GM20431 (cell line): ENCODE data around the gene PGAP3.
"Not testable (repeated sequence)": the region's sequence is repeated elsewhere in the genome, so short reads cannot be mapped to it uniquely, and the experiment has no call there.

Experiments
- in situ Hi-C: fragments of 300-500 bp; cut with MseI, MboI; formaldehyde crosslinking; loops from one replicate; pipeline ENCODE4 v1.15.0; 2020; ENCODE audit warnings: low sequenced_read_pairs; ENCODE audit not compliant: unreplicated experiment

The PGAP3 gene

DNA sequence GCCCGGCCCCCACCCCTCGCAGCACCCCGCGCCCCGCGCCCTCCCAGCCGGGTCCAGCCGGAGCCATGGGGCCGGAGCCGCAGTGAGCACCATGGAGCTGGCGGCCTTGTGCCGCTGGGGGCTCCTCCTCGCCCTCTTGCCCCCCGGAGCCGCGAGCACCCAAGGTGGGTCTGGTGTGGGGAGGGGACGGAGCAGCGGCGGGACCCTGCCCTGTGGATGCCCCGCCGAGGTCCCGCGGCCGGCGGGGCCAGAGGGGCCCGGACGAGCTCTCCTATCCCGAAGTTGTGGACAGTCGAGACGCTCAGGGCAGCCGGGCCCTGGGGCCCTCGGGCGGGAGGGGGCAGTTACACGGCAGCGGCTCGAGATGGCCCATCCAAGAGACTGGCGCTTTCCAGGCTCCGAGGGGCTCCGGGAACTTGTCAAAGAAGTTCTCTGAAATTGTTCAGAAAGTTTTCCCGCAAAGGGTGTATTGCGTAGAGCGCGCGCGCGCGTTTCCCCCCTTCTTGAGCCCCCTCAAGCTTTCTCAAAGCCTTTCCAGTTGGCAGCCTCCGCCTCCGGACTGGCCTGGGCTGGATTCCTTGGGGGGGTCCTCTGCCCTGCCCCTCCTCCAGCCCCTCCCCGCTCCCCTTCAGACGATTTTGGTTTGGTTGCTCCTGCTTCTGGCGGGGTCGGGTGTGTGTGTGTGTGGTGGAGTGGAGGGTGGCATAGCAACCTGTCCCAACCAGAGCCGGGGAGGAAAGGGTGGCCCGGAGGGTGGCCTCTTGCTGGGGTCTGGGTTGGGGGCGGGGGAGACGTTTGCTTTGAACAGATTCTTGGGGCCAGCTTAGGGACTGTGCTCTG is 12.5 kb upstream of the PGAP3 start:
- in situ Hi-C loops: no loop called here

DNA sequence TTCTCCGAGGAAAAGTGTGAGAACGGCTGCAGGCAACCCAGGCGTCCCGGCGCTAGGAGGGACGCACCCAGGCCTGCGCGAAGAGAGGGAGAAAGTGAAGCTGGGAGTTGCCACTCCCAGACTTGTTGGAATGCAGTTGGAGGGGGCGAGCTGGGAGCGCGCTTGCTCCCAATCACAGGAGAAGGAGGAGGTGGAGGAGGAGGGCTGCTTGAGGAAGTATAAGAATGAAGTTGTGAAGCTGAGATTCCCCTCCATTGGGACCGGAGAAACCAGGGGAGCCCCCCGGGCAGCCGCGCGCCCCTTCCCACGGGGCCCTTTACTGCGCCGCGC is 11.9 kb upstream of the PGAP3 start, which contains the start of gene ERBB2:
Gene ERBB2 (plus strand): TSS at position 247 of the 330 bp plus-strand sequence. CDS start 175 bp downstream, outside the sequence.
- in situ Hi-C loops: no loop called here

DNA sequence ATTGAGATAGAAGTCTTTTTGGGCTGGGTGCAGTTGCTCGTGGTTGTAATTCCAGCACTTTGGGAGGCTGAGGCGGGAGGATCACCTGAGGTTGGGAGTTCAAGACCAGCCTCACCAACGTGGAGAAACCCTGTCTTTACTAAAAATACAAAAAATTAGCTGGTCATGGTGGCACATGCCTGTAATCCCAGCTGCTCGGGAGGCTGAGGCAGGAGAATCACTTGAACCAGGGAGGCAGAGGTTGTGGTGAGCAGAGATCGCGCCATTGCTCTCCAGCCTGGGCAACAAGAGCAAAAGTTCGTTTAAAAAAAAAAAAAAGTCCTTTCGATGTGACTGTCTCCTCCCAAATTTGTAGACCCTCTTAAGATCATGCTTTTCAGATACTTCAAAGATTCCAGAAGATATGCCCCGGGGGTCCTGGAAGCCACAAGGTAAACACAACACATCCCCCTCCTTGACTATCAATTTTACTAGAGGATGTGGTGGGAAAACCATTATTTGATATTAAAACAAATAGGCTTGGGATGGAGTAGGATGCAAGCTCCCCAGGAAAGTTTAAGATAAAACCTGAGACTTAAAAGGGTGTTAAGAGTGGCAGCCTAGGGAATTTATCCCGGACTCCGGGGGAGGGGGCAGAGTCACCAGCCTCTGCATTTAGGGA is 11.4 kb upstream of the PGAP3 start:
- in situ Hi-C loops: not testable (repeated sequence)

DNA sequence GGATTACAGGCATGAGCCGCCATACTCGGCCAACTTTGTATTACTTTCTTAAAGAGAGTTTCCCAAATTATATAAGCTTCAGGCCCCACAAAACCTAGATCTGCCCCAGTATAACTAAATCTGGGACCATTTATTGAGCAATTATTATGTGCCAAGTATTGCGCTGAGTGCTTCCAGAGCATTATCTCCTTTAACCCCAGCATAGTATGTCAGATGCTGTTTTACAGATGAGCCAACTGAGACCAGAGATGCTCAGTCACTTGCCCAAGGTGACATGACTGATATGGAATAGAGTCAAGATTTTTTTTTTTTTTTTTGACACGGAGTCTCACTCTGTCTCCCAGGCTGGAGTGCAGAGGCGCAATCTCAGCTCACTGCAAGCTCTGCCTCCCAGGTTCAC is 10.1 kb upstream of the PGAP3 start:
- in situ Hi-C loops: no loop called here

DNA sequence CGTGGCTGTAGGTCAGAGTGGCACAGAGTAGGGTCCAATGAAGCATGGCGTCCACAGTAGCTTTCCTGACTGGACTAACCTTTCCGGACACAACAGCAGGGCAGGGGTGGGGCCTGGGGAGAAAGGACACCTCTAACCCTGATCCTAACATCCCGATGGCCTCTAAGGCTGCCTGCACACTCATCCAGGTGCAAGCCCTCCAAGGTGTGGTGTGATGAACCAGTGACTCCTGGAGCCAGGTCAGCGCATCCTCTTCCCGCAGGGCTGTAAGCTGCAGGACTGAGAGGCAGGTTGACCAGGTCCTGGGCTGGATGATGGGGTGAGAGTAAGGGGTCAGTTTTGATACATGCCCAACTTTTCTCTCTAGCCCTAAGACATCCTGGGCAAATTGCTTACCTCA is 8.9 kb upstream of the PGAP3 start:
- in situ Hi-C loops: no loop called here

DNA sequence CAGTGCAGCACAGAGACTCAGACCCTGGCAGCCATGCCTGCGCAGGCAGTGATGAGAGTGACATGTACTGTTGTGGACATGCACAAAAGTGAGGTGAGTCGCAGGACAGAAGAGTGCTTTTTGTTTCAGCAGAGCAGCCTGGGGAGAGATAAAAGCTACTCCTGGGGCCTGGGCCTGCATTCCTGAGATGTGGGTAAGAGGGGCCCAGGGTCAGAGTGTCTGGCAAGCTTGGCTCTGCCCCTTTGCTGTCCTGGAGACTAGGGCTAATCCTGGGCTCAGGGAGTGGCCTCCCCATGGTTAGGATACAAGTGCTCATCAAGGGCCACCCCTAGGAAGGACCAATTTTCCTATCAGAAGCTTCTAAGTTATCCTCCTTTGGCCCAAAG is 7.2 kb upstream of the PGAP3 start:
- in situ Hi-C loops: no loop called here

DNA sequence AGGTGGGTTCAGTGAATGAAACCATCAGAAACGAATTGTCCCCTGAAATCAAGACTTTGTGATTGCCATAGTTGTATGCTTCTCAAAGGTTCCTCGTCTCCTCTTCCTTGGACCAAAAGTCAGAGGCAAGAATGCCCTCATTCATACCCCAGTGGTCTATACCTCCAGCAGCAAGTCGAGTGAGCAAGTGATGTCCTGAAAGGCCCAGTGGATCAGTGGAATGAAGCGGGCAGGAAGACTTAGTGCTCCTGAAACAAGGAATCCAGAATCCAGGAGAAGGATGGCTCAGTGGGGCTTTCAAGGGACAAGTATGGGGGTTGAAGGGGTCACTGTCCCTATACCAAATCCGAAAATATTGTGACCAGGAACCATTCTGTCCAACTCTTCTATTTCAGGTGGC is 6.7 kb upstream of the PGAP3 start:
- in situ Hi-C loops: no loop called here

DNA sequence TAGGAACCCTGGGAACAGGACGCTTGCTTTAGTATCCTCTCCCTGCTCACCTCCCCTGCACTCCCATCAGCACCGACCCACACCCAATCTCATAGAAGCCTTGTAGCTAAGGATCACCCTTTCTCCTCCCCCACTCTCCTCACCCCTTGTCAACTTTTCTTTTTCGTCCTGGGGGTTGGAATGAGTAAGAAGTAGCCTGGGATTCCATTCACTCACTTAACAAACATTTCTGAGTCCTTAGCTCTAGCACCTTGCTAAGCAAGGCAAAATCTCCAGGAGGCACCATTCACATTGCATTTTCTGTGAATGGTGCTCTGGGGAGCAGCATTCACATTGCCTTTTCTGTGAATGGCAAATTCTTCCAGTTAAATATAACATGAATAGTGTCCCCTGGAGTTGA is 1.1 kb upstream of the PGAP3 start:
- in situ Hi-C loops: no loop called here

DNA sequence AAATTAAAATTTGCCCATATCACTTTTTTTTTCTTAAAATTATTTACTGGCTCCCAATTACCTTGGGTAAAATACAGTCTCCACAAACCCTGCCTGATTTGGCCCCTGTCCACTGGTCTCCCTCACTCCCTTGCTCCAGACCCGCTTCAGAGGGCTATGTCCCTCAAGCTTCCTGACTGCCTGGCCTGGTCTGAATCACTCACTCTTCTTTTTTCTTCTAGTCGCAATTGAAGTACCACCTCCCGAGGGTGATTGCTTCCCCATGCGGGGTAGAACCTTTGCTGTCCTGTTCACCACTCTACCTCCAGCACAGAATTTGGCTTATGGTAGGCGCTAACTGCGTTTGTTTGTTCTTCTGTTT is 598 bp upstream of the PGAP3 start:
- in situ Hi-C loops: no loop called here

DNA sequence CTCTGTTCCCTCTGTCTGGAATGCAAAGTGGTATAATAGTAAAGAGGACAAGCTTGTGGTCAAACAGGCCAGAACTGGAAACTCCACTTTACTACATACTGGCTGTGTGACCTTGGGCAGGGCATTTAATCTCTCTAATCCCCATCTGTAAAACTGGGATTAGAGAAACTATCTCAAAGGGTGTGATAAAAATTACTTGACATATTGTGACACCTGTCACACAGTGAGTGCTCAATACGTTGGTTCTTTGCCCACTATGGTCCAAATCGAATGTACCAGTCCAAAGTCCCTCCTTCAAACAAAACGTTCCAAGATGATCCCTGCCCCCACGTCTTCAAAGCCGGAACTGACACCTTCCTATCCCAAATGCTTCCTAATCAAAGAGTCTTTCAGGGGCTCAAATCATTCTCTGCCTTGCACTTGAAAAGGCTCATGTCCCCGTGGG is 734 bp downstream of the PGAP3 start:
- in situ Hi-C loops: no loop called here

DNA sequence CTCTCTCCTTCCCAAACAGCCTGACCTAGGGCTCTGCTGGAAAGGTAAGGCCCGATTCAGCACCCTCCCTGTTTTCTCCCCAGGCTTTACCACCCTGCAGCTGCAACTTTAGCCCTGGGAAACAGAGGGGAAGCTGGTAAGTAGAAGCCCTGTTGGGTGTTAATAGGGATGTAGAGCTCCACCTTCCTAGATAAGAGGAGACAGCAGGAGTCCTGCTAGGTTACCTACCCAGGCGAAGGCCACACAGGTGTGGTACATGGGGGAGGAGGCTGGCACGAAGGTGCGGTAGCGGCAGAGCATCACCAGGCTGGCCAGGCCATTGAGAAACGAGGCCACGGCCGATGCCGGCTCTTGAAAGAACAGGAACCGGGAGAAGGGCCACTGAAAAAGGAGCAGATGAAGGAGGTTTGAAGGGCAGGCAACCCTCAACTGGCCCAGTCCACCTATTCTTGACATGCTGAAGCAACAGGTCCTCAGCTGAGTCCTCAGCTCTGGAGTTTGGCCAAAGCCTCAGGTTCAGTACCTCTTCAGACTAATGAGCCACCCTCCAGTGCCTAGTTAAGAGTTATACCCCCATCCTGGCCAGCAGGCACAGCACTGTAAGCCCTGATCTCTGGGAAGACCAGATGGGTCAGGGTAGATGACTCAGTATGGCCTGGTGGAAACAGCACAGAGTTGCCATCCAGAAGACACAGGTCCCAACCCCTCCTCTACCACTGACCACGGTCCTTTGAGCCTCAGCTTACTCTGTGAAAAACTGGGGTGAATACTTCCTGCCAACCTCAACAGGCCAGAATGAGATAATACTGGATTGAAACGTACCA is 3.3 kb downstream of the PGAP3 start:
- in situ Hi-C loops: no loop called here

DNA sequence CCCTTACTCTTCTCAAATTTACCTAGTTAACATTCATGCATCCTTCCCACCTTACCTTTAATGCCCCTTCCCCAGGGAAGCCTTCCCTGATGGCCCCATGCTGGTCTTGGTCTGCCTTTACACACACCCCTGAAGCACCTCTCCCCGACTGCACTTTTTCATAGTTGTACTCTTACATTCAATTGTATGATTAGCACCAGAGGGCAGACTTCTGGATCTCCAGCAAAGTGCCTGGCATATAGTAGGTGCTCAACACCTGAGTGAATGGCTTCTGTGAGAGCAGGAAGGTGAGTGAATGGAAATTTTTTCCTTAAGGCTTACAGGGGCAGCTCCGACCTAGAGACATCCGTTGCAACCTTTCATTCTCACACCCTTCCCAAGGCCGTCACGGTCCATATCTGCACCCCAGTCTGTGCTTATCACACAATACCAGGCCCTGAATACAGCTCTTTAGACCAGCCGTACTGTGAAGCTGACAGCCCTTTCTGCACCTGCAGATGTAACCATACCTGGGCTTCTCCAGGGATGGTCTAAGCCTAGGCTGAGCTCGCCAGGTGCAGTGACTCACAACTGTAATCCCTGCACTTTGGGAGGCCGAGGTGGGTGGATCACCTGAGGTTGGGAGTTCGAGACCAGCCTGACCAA is 4.4 kb downstream of the PGAP3 start:
- in situ Hi-C loops: no loop called here

DNA sequence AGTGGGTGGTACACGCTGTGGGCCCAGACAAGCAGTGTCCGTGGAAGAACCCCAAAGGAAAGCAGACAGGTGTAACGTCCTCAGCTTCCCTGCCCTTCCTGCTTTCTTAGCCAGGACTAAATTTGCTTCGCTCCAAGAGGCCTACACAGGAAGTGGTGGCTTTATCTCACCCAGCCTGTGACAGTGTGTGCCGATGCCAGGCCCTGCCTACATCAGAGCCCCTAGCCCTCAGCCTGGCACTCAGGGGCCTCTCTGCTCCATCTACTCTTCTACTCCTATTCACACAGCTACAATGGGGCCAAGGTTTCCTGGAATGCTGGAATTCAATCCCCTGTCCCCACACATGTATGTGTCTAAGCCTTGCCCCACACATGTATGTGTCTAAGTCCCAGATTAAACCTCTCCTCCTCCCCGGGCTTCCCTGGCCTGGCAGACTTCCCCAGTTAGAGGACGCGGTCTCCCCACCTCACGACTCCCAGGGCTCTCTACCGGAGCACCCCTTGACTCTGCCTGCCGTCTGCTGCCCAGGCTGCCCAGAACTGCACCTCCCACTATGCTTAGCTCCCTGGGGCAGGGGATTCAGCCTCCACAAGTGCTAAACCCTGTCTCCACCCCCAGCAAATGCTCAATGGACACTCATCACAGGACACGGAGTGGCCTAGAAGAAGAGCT is 8.2 kb downstream of the PGAP3 start:
- in situ Hi-C loops: no loop called here

DNA sequence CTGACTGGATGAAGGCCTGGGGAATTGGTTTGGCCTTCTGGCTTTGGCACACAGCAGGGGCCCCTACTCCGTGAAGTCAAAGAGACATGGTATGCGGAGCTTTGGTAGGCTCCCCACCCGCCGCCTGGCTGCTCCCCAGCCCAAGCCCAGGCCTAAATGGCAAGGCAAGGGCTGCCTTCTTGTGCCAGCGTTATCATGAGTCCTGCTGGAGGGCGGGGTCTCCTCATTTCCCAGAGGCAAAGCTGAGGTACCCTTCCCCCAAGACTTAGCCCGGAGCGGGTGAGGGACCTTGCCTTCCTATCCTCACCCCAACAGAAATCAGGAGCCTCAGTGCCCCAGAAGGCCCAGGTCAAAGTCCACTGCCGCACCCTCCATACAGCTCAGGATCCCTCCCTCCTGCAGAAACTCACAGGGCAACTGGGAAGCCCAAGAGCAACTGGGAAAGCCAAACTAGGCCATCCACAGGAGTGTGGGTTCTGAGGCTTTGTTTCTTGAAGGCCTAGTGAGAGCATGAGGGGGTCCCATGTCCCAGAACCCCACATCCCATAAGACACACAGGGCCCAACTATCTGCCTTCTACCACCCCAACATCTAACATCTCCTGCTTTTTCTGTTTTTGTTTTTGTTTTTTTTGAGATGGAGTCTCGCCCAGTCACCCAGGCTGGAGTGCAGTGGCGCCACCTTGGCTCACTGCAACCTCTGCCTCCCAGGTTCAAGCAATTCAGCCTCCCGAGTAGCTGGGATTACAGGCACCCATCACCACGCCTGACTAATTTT is 9.3 kb downstream of the PGAP3 start:
- in situ Hi-C loops: no loop called here

DNA sequence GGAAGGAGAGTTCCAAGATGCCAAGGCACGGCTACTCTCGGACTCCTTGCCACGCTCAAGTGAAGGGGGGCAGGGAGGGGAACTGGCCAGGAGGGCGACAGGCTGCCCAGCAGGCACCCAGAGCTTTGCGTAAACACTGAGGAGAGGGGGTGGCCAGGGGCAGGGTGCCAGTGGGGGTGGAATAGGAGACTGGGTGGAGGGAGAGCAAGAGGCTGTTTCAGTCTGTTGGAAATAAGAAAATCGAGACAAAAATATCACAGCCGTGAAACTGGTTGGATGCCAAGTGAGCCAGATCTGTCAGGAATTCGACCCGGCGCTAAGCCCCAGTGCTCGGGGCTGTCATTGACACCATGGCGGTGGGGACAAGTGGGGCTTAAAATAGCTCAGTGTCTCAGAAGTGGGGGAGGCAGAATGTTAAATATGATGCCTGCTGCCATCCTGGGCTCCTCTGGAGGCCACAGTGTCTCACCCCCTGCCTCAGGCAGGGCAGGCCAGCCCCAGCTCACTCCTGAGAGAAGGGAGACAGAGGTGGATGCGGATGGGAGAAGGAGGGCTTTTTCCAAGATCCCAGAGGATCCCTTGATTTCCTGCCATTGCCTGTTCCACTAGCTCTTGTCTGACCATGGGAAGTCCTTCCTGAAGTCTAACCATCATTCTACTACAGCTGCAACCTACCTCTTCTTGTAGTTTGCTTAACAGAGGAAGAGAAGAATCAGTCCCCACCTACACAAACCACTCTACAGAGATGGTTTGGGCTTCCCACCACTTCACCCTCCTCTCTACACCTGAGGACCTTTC is 10.1 kb downstream of the PGAP3 start:
- in situ Hi-C loops: no loop called here

DNA sequence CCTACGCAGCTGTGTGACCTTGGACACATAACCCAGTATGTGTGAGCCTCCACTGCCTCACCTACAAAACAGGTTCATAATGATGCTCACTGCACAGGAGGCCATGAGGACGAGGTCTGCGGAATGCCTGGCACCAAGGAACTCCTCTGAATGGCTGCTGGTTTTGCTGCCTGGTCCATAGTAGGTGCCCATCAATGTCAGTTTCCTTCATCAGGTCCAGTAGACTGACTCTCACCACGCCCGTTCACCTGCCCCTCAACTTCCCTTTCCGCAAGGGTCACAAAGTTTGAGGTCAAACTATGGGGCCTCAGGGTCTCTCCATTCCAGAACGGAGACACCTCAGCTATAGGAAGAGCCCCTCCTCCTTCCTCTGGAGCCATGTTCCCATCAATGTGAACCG is 10.8 kb downstream of the PGAP3 start:
- in situ Hi-C loops: no loop called here

DNA sequence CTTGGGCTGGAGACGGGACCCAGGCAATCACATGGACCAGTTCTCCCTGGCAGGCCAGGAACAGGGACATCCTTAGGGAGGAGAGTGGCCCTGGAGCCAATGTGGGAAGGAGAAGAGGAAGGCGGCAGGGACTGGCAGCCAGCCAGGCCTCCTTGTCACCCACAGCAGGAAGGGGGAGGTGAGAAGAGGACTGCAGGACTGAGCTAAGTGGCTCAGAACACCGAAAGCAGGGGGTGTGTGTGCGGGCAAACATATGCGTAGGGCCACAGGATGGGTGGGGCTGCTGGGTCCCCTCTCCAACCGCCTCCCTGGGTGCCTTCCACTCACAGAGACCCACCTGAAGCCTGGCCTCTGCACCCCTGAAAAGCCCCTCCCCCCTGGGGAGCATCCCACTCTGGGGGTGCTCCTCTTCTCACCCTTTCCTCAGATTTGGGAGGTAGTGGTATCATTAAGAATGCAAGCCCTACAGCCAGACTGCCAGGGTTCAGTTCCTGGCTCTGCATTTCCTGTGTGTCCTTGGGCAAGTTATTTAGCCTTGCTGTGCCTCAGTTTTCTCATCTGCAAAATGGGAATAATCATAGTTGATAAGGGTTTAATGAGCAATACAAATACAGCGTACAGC is 11.5 kb downstream of the PGAP3 start:
- in situ Hi-C loops: no loop called here
